ENCODE results near the gene TIAM1. TPM values are rescaled to one million over a fixed set of nuclear protein-coding genes. Genes with fewer than 3 reads are reported as not detected.

TIAM1 gene
- polyA plus RNA-seq, 2 of the 4 experiments (the other 2 are of a cell fraction) = 0.23 to 0.40 TPM

DNA sequence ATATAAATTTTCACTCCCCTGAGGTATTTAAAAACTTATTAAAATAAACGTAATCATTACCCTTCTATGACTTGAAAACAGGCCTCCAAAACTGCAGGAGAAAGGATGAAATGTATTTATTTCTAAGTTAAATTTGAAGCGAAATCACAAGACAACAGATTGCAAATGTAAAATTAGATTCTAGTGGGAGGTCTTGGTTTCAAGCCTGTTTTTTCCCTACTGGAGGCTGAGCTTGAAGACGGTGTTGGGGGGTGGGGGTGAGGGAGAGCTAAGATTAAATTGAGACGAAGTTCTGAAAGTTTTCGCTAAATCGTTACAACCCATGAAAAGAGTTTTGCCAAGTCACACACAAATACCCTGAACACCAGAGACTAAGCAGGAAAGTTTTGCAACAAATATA is 68.2 kb downstream of the TIAM1 start (continued):
- TF ChIP-seq FOSL2 (IDR thresholded peaks at IDR 0.05) (no peak), FOSL2 (CRISPR knock-in tag; IDR thresholded peaks at IDR 0.05) (no peak), HEYL (CRISPR knock-in tag; IDR thresholded peaks at IDR 0.05) (no peak), TP53 (CRISPR knock-in tag; IDR thresholded peaks at IDR 0.05) (no peak), JUN (IDR thresholded peaks at IDR 0.05) (no peak), SREBF2 (IDR thresholded peaks at IDR 0.05) (no peak), BHLHE40 (IDR thresholded peaks at IDR 0.05; ENCODE audit: low read depth, low read length) (no peak), CBX2 (IDR thresholded peaks at IDR 0.05; ENCODE audit: borderline replicate concordance, low read depth) (no peak)

DNA sequence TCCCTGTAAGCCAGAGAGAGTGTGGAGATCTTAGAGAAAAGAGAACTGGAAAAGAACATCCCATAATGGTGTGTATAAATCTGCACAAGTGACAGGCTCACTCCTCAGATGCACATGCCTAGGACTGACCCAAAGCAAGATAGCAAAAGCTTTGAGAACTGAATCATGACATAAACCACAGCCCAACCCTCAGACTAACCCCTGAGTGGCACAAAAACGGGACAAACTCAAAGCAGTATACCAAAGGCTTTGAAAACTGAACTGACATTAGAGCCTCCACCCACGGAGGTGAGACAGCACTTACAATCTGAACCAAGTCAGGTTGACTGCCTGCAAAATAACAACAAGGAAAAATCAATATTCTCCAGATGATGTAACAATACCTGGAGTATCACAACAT is 70.8 kb downstream of the TIAM1 start:
- no peak for FAIRE-seq
- Histone ChIP-seq H3K4me2 (no peak overlapping the region), H3K4me3 (no peak overlapping the region), H3K27ac (no peak overlapping the region), H3K4me1 (no peaks in the 10 kb centered on the region), H3K9me3 (no peaks in the 10 kb centered on the region)
- DNase-seq (ENCODE audit: low read depth in 1 of 2, low spot score in 1 of 2) = no peak
- no peak for TF ChIP-seq RFX5 (IDR thresholded peaks at IDR 0.05)
- no peak for TF ChIP-seq FOSL2 (IDR thresholded peaks at IDR 0.05)
- no peak for TF ChIP-seq FOSL2 (CRISPR knock-in tag; IDR thresholded peaks at IDR 0.05)
- no peak for TF ChIP-seq NR3C1 (IDR thresholded peaks at IDR 0.05)
- TF ChIP-seq, protein P1, sequence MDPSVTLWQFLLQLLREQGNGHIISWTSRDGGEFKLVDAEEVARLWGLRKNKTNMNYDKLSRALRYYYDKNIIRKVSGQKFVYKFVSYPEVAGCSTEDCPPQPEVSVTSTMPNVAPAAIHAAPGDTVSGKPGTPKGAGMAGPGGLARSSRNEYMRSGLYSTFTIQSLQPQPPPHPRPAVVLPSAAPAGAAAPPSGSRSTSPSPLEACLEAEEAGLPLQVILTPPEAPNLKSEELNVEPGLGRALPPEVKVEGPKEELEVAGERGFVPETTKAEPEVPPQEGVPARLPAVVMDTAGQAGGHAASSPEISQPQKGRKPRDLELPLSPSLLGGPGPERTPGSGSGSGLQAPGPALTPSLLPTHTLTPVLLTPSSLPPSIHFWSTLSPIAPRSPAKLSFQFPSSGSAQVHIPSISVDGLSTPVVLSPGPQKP (IDR thresholded peaks at IDR 0.05; ENCODE audit: low read depth, low read length) = no peak
- no peak for TF ChIP-seq HOXB13 (CRISPR knock-in tag; IDR thresholded peaks at IDR 0.05; ENCODE audit: low read depth)
- WGBS (ENCODE audit: missing lambda C conversion rate) = 6% methylated on average over 2 of the region's 2 CpGs
- ChIA-PET CTCF (interaction anchor here (0.7 kb wide), 1 partner anchor 36 kb away, joined by 3 read pairs; no protein-coding TSS in a partner anchor), POLR2A (no interaction called here)
- ATAC-seq = no peak

DNA sequence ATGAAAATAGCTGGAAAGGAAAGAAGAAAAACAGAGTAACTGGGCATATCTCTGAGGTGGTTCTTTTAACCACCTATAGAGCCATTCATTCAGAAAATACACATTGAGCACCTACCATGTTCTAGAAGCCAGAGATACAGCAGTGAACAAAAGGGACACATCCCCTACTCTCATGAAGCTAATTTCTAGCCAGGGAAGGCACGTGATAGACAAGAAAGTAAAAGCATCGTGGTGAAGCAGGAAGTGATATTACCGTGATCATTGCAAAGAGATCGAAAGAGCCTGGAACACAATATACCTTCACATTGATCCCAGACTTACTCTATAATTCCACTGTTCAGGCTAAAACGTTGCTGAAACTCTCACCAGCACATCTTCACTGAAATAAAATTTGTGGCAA is 76.0 kb downstream of the TIAM1 start:
- WGBS (ENCODE audit: missing lambda C conversion rate) = 33% methylated on average over 5 of the region's 5 CpGs
- no peak for ATAC-seq

DNA sequence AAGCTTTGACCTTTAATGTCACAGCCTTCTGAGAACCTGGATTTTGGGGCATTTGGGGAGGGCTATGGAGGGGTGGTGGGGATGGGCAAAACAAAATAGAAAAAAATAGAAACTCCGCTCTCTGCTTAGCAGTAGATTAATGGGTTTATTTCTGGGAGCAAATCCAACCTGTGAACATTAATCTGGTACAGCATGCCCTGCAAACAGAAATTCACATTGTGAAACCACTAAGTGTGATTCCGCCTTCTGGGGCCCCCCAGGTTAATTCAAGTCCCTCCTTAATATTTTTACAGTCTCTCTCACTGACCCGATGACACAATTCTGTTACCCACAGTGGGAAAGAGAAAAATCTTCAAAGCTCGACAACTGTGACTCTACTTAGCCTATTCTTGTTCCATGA is 76.4 kb downstream of the TIAM1 start:
- DNase-seq (ENCODE audit: low read depth in 1 of 2, low spot score in 1 of 2) (no peak), FAIRE-seq (no peak), ATAC-seq (no peak)
- no peaks in the 10 kb centered on the region for H3K9me3 ChIP-seq
- CTCF ChIA-PET = no interaction called here
- TF ChIP-seq FOXS1 (CRISPR knock-in tag; IDR thresholded peaks at IDR 0.05) (no peak), REST (IDR thresholded peaks at IDR 0.05) (no peak), NFE2L2 (conservative IDR thresholded peaks at IDR 0.05; ENCODE audit: low read length) (no peak), BCL3 (IDR thresholded peaks at IDR 0.05) (no peak), MYC (IDR thresholded peaks at IDR 0.05; ENCODE audit: borderline replicate concordance, low read length) (no peak), CBX2 (IDR thresholded peaks at IDR 0.05; ENCODE audit: borderline replicate concordance, low read depth) (no peak), KDM1A (IDR thresholded peaks at IDR 0.05; ENCODE audit: low read depth) (no peak), HOXB13 (CRISPR knock-in tag; IDR thresholded peaks at IDR 0.05; ENCODE audit: low read depth) (no peak), PBX3 (IDR thresholded peaks at IDR 0.05) (no peak), HEYL (CRISPR knock-in tag; IDR thresholded peaks at IDR 0.05) (no peak), ZSCAN20 (CRISPR knock-in tag; IDR thresholded peaks at IDR 0.05) (no peak)
- TF ChIP-seq, protein P2, sequence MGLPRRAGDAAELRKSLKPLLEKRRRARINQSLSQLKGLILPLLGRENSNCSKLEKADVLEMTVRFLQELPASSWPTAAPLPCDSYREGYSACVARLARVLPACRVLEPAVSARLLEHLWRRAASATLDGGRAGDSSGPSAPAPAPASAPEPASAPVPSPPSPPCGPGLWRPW (IDR thresholded peaks at IDR 0.05) = no peak
- POLR2A ChIA-PET = no interaction called here
- H3K27ac ChIP-seq = no peak overlapping the region
- H3K4me1 ChIP-seq = no peaks in the 10 kb centered on the region
- H3K4me3 ChIP-seq = no peak overlapping the region
- WGBS (ENCODE audit: missing lambda C conversion rate) = 12% methylated on average over 4 of the region's 4 CpGs
- H3K4me2 ChIP-seq = no peak overlapping the region

More for the DNA sequence above, 76.0 kb downstream of the TIAM1 start:
- no peak overlapping the region for H3K4me2 ChIP-seq
- TF ChIP-seq NR3C1 (IDR thresholded peaks at IDR 0.05) = no peak
- TF ChIP-seq HDAC2 (IDR thresholded peaks at IDR 0.05) = no peak
- TF ChIP-seq HEYL (CRISPR knock-in tag; IDR thresholded peaks at IDR 0.05) = no peak
- no peak for TF ChIP-seq HOXA7 (CRISPR knock-in tag; IDR thresholded peaks at IDR 0.05)
- H3K4me1 ChIP-seq = no peaks in the 10 kb centered on the region
- FAIRE-seq = no peak
- ChIA-PET CTCF (no interaction called here), POLR2A (no interaction called here)
- H3K9me3 ChIP-seq = no peaks in the 10 kb centered on the region
- no peak overlapping the region for H3K27ac ChIP-seq
- no peak overlapping the region for H3K4me3 ChIP-seq
- no peak for DNase-seq (ENCODE audit: low read depth in 1 of 2, low spot score in 1 of 2)
